Epithelial cell of esophagus (primary cell): ENCODE data around the gene RHEBL1.

ENCODE experiments used
- DNase-seq: peaks from one replicate; pipeline ENCODE4 v3.0.0; 2010; ENCODE audit warnings: low read depth
- H3K4me3 ChIP-seq: 2 replicates; pipeline ENCODE4 v1.5.1; 2011; ENCODE audit warnings: mild to moderate bottlenecking, low read length, control low read depth
- CTCF ChIP-seq: IDR thresholded peaks from 2 replicates; pipeline ENCODE4 v1.5.1; 2011; ENCODE audit warnings: low read depth, mild to moderate bottlenecking, low read length, control low read depth, inconsistent platforms; ENCODE audit not compliant: insufficient read depth; ENCODE audit errors: missing control alignments

The RHEBL1 gene

GRCh38 chr12:49041881-49042484 is 27.8 kb downstream of the RHEBL1 start:
- no peak for TF ChIP-seq CTCF
- H3K4me3 ChIP-seq = no peak overlapping the region

GRCh38 chr12:49041036-49041880 is 28.5 kb downstream of the RHEBL1 start:
- TF ChIP-seq CTCF = no peak
- no peak for DNase-seq
- no peak overlapping the region for H3K4me3 ChIP-seq

More at GRCh38 chr12:49041881-49042484, 27.8 kb downstream of the RHEBL1 start:
- DNase-seq = no peak

GRCh38 chr12:49040364-49040855 is 29.4 kb downstream of the RHEBL1 start:
- no peak for TF ChIP-seq CTCF
- DNase-seq = no peak
- H3K4me3 ChIP-seq = no peak overlapping the region

GRCh38 chr12:49039421-49040363 is 30.1 kb downstream of the RHEBL1 start:
- TF ChIP-seq CTCF = no peak
- DNase-seq = no peak
- no peak overlapping the region for H3K4me3 ChIP-seq

GRCh38 chr12:49038291-49038955 is 31.4 kb downstream of the RHEBL1 start:
- DNase-seq = no peak
- no peak overlapping the region for H3K4me3 ChIP-seq
- no peak for TF ChIP-seq CTCF

GRCh38 chr12:49037947-49038237 is 31.9 kb downstream of the RHEBL1 start:
- TF ChIP-seq CTCF = no peak
- H3K4me3 ChIP-seq = no peak overlapping the region
- no peak for DNase-seq
